ENCODE measurements around the gene DIAPH2.

Gene DIAPH2

DNA sequence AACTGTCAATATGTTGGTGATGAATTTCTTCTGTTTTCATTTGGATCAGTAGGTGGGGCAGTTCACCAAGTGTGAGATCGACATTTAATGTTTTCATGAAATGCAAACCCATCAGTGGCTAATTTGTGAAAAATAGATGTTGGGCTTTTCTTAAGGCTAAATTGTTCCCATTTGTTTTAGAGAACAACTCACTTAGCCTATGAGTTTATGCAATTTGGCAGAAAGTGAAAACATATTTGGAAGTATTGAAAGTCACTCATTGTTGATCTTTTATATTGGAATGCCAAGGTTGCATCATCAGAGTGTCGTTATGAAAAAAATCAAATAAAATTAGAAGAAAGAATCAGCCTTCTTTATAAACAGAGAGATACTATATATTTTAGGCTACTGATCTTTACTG lies 331.5 kb downstream of the DIAPH2 start:
- Mint-ChIP-seq H3K27me3 (no peaks in the 10 kb centered on the region), H3K4me3 (no peak overlapping the region)

DNA sequence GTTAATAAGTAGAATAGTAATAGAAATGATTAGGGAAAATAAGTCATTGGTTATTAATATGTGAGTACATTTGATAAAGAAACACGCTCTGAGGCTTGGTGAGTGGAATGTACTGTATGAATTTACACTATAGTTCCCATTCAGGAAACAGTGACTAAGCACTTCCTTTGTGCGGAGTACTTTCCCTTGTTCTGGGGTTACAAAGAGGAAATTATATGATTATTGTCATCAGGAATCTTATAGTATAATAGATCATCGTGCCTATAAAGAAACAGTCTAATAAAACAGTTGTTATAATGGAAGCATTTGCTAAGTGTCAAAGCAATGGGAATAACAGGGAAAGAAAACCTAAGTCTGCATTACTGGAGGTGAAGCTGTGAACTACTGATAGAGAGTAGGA lies 337.0 kb downstream of the DIAPH2 start:
- Mint-ChIP-seq H3K9me3 (no peaks in the 10 kb centered on the region), H3K27ac (no peak overlapping the region), H3K27me3 (no peaks in the 10 kb centered on the region), H3K4me3 (no peak overlapping the region), H3K36me3 (no peaks in the 10 kb centered on the region), H3K4me1 (no peaks in the 10 kb centered on the region)

More for the DNA sequence above, 331.5 kb downstream of the DIAPH2 start:
- H3K27ac Mint-ChIP-seq: no peak overlapping the region
- H3K4me1 Mint-ChIP-seq: no peaks in the 10 kb centered on the region
- no peaks in the 10 kb centered on the region for H3K9me3 Mint-ChIP-seq
- peaks cover 1% of the 10 kb centered on the region for H3K36me3 Mint-ChIP-seq

DNA sequence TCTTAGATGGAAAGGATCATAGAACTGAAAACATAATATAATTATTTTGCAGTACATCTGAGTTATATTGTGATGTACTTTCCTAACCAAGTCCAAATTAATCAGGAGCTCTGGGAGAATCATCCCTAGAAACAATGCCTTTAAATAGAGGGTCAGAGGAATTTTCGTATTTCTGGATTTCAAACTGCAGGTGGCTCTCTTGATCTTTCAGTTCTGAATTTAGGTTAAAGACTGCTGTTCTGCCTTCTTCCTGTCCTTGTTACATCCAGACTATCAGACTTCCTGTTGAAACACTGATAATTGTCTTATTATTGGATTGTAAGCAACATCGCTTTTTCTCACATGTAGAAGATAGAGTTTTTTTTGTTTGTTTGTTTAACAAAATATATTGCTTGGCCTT lies 341.8 kb downstream of the DIAPH2 start:
- Mint-ChIP-seq H3K27me3 (no peaks in the 10 kb centered on the region), H3K27ac (no peak overlapping the region), H3K9me3 (no peaks in the 10 kb centered on the region), H3K4me1 (no peaks in the 10 kb centered on the region), H3K36me3 (peaks cover 2% of the 10 kb centered on the region), H3K4me3 (no peak overlapping the region)

DNA sequence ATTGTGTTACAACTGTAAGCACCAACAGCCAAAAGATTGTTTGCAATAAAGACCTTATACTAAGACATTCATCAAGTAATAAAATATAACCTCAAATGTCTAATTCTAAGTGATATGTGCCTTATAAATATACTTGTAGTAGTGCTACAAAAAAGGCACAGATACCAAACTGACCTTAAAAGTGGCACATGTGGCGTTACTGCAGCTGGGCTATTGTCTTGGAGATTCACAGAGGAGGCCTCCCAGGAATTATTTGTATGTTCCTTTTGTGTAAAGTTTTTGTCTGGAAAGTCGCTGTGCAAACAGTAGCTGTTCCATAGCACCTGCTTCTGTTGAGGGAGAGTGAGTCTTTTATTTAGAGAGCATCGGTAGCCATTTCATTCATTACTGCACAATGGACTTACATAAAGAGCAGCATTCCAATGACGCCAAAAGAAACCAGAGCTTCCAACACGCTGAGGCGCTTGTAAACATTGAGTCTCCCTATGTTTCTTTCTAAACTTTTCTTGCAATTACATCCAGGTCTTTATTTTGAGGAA lies 342.8 kb downstream of the DIAPH2 start:
- Mint-ChIP-seq H3K4me3 (no peak overlapping the region), H3K9me3 (no peaks in the 10 kb centered on the region), H3K4me1 (no peaks in the 10 kb centered on the region), H3K36me3 (peaks cover 2% of the 10 kb centered on the region), H3K27me3 (no peaks in the 10 kb centered on the region), H3K27ac (no peak overlapping the region)

DNA sequence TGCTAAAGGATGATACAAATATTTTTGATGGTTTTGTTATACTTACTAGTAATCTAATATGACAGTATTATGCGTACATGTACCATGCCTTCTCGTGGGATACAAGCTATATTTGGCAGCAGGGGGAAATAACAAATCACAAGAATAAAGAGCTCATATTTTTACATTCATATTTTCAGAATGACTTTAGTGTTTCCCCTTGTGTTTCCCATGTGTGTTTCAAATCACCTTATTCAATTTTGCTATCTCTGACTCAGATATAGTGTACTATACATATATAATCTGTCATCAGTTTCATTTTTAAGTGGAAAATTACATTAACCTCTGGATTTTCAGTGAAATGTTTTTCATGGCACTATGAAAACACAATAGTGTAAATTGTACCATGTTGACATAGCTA lies 345.8 kb downstream of the DIAPH2 start:
- Mint-ChIP-seq H3K4me1 (no peaks in the 10 kb centered on the region), H3K27ac (no peak overlapping the region), H3K36me3 (peaks cover 2% of the 10 kb centered on the region), H3K4me3 (no peak overlapping the region), H3K9me3 (no peaks in the 10 kb centered on the region), H3K27me3 (no peaks in the 10 kb centered on the region)

DNA sequence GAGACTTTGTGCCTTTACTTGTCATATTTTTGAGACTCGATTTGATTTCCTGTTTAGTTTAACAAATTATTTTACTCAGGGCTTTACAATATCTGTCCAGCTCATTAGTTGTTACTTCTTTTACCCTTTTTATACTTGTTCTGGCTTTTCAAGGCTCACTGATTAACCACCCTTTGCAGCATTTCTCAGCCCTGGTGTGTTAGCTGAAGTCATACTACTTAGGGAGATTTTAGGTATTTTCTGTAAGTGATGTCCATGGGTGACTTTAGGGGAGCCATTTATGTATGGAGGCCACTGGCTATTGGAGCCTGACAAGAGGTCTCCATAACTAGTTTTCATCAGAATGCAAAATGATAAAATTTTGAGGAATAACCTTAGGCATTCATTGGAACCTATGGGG lies 346.3 kb downstream of the DIAPH2 start:
- Mint-ChIP-seq H3K4me3 (no peak overlapping the region), H3K9me3 (no peaks in the 10 kb centered on the region), H3K4me1 (no peaks in the 10 kb centered on the region), H3K27ac (no peak overlapping the region), H3K27me3 (no peaks in the 10 kb centered on the region), H3K36me3 (peaks cover 2% of the 10 kb centered on the region)

DNA sequence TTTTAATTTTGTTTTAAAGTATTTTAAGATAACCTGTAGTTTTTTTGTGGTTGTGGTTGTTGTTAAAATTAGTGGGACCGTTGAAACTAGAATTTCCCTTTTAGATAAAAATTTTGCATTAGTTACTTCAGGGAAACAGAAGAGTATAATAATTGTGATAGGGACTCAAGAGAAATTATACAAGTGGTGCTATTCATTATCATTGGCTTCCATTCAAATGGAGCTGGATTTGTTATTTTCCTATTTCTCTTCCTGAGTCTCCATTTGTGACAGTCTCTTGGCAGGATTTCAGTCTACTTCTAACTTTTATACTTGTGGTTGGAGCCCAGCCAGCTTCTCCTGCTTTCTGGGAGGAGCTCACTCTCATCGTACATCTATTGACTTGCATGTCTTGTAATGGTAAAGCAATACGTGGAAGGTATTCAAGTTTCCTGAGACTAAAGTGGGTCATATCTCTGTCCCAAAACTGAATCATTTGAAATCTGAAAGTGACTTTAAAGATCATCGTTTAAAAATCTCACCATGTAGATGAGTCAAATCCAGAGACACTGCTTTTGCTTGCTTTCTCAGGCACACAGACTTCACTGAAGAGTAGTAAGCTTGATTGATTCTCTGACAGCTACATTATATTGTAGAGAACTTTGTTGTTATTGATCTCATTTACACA lies 354.9 kb downstream of the DIAPH2 start:
- no peak overlapping the region for H3K4me3 Mint-ChIP-seq
- no peak overlapping the region for H3K27ac Mint-ChIP-seq
- no peaks in the 10 kb centered on the region for H3K4me1 Mint-ChIP-seq
- no peaks in the 10 kb centered on the region for H3K36me3 Mint-ChIP-seq
- no peaks in the 10 kb centered on the region for H3K9me3 Mint-ChIP-seq
- H3K27me3 Mint-ChIP-seq: no peaks in the 10 kb centered on the region

DNA sequence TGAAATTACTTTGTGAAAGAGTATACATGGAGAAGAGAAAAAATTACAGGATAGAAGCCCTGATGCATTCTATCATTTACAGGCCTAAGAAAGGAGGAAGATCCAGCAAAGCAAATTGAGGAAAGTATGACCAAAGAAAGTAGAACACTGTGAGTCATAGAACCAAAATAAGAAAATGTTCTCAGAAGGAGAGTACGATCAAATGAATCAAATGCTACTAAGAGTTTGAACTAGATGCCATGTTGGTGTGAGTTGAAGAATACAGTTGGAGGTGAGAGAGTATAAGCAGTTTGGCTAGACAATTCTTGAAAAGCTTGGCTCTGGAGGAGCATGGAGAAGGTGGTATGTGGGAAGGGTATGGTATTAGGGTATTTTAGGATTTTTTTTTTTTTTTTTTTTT lies 360.8 kb downstream of the DIAPH2 start:
- Mint-ChIP-seq H3K36me3 (peaks cover 2% of the 10 kb centered on the region), H3K27ac (no peak overlapping the region), H3K27me3 (no peaks in the 10 kb centered on the region), H3K9me3 (no peaks in the 10 kb centered on the region), H3K4me3 (no peak overlapping the region), H3K4me1 (no peaks in the 10 kb centered on the region)

DNA sequence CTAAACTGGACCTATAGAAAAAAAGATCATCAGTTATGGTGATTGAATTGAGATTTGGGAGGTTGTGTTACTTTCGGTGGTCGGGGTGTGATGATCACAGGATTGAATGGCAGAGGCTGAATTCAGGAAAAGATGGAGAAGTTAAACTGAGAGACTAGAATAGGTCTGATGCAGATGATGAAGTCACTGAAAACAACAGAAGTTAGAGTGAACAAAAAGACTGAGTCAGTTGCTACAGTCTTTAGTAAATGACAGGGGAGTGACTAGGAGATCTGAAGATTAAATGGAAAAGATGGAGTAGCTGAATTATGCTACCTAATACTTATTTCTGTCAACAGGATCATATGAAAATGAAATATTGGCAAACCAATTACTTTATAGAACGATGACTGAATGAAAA lies 362.2 kb downstream of the DIAPH2 start:
- Mint-ChIP-seq H3K4me3 (no peak overlapping the region), H3K36me3 (peaks cover 3% of the 10 kb centered on the region), H3K27ac (no peak overlapping the region), H3K27me3 (no peaks in the 10 kb centered on the region), H3K4me1 (no peaks in the 10 kb centered on the region), H3K9me3 (no peaks in the 10 kb centered on the region)

DNA sequence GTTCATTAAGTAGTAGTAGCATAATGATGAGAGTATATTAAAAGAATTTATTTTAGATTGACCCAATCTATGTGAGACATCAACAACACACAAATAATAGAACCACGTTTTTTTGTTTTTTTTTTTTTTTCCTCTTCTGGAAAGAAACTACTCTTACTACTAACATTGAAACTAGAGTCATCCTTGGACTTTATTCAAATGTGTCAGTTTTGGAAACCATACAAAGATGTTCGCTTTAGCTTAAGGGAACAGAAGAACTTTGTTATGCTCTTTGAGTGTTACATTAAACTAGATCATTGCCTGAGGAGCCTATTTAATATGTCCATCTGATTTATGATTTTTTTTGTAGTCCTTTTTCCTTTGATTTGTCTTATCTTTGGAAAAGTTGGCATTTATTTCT lies 365.8 kb downstream of the DIAPH2 start:
- no peaks in the 10 kb centered on the region for H3K4me1 Mint-ChIP-seq
- H3K27ac Mint-ChIP-seq: no peak overlapping the region
- H3K4me3 Mint-ChIP-seq: no peak overlapping the region
- H3K9me3 Mint-ChIP-seq: no peaks in the 10 kb centered on the region
- peaks cover 8% of the 10 kb centered on the region for H3K36me3 Mint-ChIP-seq
- H3K27me3 Mint-ChIP-seq: no peaks in the 10 kb centered on the region

DNA sequence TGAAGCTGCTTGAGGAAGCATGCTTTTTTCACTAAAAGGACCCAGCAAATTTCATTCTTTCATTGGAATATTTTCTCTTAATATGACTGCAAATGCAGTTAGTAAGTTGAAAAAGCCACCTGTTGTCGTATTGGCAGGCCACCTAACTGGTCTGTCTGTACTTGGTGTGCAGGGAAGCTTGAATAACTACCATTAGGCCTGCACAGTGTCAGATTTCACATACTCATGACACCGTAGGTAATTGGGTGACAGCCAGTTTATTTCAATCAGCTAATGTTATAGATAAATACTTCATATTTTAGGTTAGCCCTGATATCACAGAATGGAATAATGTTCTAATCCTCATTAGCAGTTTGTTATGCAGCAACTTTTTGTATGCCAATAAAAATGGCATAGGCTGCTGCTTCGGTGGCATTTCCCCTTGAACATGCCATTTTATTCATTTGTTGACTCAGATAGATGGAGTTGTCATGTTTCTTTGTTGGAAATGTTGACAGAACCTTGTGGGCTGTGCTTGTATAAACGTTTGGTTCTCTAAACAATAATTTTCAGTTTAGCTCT lies 372.8 kb downstream of the DIAPH2 start:
- Mint-ChIP-seq H3K4me1 (no peaks in the 10 kb centered on the region), H3K9me3 (no peaks in the 10 kb centered on the region), H3K4me3 (no peak overlapping the region), H3K36me3 (peaks cover 5% of the 10 kb centered on the region), H3K27ac (no peak overlapping the region), H3K27me3 (no peaks in the 10 kb centered on the region)

DNA sequence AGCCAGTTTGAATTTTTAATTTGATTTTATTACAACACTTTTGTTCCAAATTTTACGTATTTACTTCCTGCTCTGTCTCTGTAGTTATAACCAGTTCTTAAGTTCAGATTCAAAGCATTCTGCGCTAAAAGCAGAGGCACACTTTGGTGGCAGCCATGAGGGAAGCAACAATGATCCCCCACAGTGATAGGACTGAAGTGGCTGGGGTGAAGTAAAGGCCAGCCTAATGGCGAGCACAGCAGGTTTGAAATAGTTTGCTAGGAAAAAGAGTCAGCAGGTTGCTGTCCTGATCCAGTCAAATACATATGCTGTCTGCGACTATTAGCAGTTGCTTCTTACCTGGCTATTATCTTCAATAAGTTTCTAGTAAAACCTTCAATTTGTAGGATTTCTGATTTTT lies 375.4 kb downstream of the DIAPH2 start:
- H3K4me1 Mint-ChIP-seq: no peaks in the 10 kb centered on the region
- no peak overlapping the region for H3K4me3 Mint-ChIP-seq
- H3K27ac Mint-ChIP-seq: no peak overlapping the region
- no peaks in the 10 kb centered on the region for H3K27me3 Mint-ChIP-seq
- peaks cover 2% of the 10 kb centered on the region for H3K36me3 Mint-ChIP-seq
- no peaks in the 10 kb centered on the region for H3K9me3 Mint-ChIP-seq

DNA sequence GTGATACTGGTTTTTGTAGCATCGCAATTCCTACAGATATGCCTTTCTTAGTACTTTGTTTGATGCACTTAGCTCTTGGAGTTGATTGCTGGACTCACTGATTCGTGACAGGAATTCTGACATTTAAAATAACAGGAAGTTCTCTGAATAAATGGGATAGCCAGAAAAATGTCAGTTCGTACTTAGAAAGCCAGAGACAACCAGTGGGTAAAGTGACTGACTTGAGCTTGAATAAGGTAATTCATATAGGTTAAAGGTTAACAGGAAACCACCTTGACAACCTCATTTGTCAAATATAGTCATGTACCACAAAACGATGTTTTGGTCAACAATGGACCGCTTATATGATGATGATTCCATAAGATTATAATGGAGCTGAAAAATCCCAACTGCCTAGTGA lies 380.4 kb downstream of the DIAPH2 start:
- H3K4me3 Mint-ChIP-seq: no peak overlapping the region
- H3K9me3 Mint-ChIP-seq: no peaks in the 10 kb centered on the region
- H3K4me1 Mint-ChIP-seq: no peaks in the 10 kb centered on the region
- H3K36me3 Mint-ChIP-seq: no peaks in the 10 kb centered on the region
- H3K27ac Mint-ChIP-seq: no peak overlapping the region
- no peaks in the 10 kb centered on the region for H3K27me3 Mint-ChIP-seq

DNA sequence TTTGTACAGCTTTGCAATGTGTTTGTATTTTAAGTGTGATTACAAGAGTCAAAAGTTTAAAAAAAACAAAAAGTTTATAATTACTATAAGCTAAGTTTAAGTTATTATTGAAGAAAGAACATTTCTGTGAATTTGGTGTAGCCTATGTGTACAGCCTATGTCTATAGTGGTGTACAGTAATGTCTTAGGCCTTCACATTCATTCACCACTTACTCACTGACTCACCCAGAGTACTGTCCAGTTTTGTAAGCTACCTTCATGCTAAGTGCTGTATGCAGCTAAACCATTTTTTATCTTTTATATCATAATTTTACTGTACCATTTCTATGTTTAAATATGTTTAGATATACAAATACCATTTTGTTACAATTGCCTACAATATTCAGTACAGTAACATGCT lies 381.3 kb downstream of the DIAPH2 start:
- Mint-ChIP-seq H3K27ac (no peak overlapping the region), H3K36me3 (no peaks in the 10 kb centered on the region), H3K9me3 (no peaks in the 10 kb centered on the region), H3K4me1 (no peaks in the 10 kb centered on the region), H3K4me3 (no peak overlapping the region), H3K27me3 (no peaks in the 10 kb centered on the region)

DNA sequence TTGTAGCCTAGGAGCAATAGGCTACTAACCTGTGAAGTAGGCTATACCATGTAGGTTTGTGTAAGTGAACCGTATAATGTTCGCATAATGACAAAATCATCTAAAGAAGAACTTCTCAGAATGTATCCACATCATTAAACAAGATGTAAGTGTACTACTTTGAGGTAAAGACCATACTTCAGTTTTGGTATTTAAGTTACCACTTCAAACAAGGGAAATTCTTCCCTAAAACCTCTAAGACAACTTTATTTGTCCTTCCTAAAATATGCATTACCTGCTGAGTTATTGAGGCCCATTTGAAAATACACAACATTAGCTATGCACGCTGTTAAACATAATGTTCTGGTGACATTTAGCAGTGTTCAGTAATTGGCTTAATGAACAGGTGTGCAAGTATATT lies 381.7 kb downstream of the DIAPH2 start:
- Mint-ChIP-seq H3K4me3 (no peak overlapping the region), H3K36me3 (no peaks in the 10 kb centered on the region), H3K9me3 (no peaks in the 10 kb centered on the region), H3K27me3 (no peaks in the 10 kb centered on the region), H3K4me1 (no peaks in the 10 kb centered on the region), H3K27ac (no peak overlapping the region)

DNA sequence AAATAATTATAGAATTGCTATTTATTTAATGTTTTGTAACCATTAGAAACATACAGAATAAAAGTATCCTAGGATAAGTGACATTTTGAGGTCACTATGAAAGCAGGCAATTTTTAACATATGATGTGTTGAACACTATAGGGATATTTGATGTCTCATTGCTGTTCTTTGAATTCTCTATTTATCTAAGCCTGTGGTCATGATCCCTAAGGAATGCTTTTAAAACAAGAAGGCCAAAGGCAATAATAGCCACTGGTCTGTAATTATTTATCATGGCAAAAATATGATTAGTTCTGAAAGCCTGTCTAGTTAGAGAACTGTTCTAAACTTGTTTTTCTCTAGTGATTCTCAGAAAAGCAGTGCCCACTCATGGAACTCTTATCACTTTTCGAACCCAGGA lies 385.7 kb downstream of the DIAPH2 start:
- Mint-ChIP-seq H3K4me1 (no peaks in the 10 kb centered on the region), H3K36me3 (no peaks in the 10 kb centered on the region), H3K4me3 (no peak overlapping the region), H3K27me3 (no peaks in the 10 kb centered on the region), H3K9me3 (no peaks in the 10 kb centered on the region), H3K27ac (no peak overlapping the region)

DNA sequence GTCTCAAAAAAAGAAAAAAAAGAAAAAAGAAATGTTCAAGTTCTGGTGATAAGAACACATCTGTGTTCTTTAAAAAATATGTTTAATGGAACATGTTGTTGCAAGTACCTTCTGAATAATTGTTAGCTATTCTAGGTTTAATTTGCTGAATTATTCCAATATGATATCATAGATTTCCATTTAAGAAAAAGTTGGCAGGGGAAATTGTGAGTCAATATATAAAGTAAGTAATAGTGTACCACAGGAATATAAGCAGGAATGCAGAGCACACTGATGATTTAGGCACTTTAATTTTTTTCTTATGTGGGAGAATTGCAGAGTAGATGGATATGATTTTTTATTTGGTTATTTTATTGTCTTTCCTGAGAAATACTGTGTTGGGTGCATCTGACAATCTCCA lies 389.8 kb downstream of the DIAPH2 start:
- Mint-ChIP-seq H3K9me3 (no peaks in the 10 kb centered on the region), H3K36me3 (no peaks in the 10 kb centered on the region), H3K4me3 (no peak overlapping the region), H3K27ac (no peak overlapping the region), H3K27me3 (no peaks in the 10 kb centered on the region), H3K4me1 (no peaks in the 10 kb centered on the region)

Data from activated naive CD4-positive, alpha-beta T cell treated with anti-CD3 and anti-CD28 coated beads, Interleukin-2, amount 50 U/mL, for 24 hours (primary cell).